MM.1S (cell line): ENCODE measurements around the gene SERPINB3.

Source experiments
- DNase-seq: peaks from one replicate; pipeline ENCODE4 v3.0.0-alpha.2; 2015
- H2AFZ ChIP-seq: fragments of 300-600 bp; sonication (generic); 2 replicates; pipeline ENCODE4 v1.6.0; 2016; ENCODE audit warnings: antibody characterized with exemption, low read length
- H3F3A ChIP-seq: fragments of 300-600 bp; sonication (generic); 2 replicates; pipeline ENCODE4 v1.6.1; 2016; ENCODE audit warnings: mild to moderate bottlenecking, antibody characterized with exemption, low read length, moderate library complexity, mixed read lengths; ENCODE audit not compliant: insufficient read depth
- H3K27ac ChIP-seq: fragments of 300-600 bp; sonication (generic); 2 replicates; pipeline ENCODE4 v1.5.1; 2016; ENCODE audit warnings: mild to moderate bottlenecking, low read length
- H3K27me3 ChIP-seq: fragments of 300-600 bp; sonication (generic); replicated peaks from 2 replicates; pipeline ENCODE4 v1.6.0; 2016; ENCODE audit warnings: low read length; ENCODE audit not compliant: insufficient read depth
- H3K36me3 ChIP-seq: fragments of 300-600 bp; sonication (generic); replicated peaks from 2 replicates; pipeline ENCODE4 v1.6.1; 2016; ENCODE audit warnings: mild to moderate bottlenecking, low read length, mixed read lengths; ENCODE audit not compliant: insufficient read depth
- H3K4me1 ChIP-seq: fragments of 300-600 bp; sonication (generic); 2 replicates; pipeline ENCODE4 v1.6.1; 2016; ENCODE audit warnings: low read length, mixed read lengths
- H3K4me2 ChIP-seq: fragments of 300-600 bp; sonication (generic); 2 replicates; pipeline ENCODE4 v1.6.0; 2016; ENCODE audit warnings: low read depth, low read length
- H3K4me3 ChIP-seq: fragments of 300-600 bp; sonication (generic); 2 replicates; pipeline ENCODE4 v1.5.1; 2016; ENCODE audit warnings: low read length, mixed read lengths
- H3K79me2 ChIP-seq: fragments of 300-600 bp; sonication (generic); 2 replicates; pipeline ENCODE4 v1.6.1; 2016; ENCODE audit warnings: mixed run types, low read length, mixed read lengths
- H3K9ac ChIP-seq: fragments of 300-600 bp; sonication (generic); 2 replicates; pipeline ENCODE4 v1.6.1; 2016; ENCODE audit warnings: low read length, mixed read lengths
- H3K9me2 ChIP-seq: fragments of 300-600 bp; sonication (generic); replicated peaks from 2 replicates; pipeline ENCODE4 v1.6.1; 2016; ENCODE audit warnings: mild to moderate bottlenecking, low read length, mixed read lengths; ENCODE audit not compliant: insufficient read depth
- H3K9me3 ChIP-seq: fragments of 300-600 bp; sonication (generic); replicated peaks from 2 replicates; pipeline ENCODE4 v1.6.1; 2016; ENCODE audit warnings: mild to moderate bottlenecking, low read length, mixed read lengths; ENCODE audit not compliant: insufficient read depth
- H4K20me1 ChIP-seq: fragments of 300-600 bp; sonication (generic); 2 replicates; pipeline ENCODE4 v1.6.1; 2016; ENCODE audit warnings: mild to moderate bottlenecking, low read length, moderate library complexity, mixed read lengths; ENCODE audit not compliant: insufficient read depth
- EZH2 ChIP-seq: fragments of 300-600 bp; sonication (generic); optimal IDR thresholded peaks from 2 replicates; pipeline ENCODE3; 2017; ENCODE audit warnings: low read depth, mild to moderate bottlenecking, antibody characterized with exemption, low read length, mixed read lengths
- EZH2phosphoT487 ChIP-seq: fragments of 300-600 bp; sonication (generic); IDR thresholded peaks from 2 replicates; pipeline ENCODE4 v1.6.1; 2018; ENCODE audit warnings: antibody characterized with exemption, low read length
- TF ChIP-seq, protein P1 (sequence below): fragments of 300-600 bp; sonication (generic); IDR thresholded peaks from 2 replicates; pipeline ENCODE4 v1.5.1; 2016; ENCODE audit warnings: antibody characterized with exemption, low read length, mixed read lengths

SERPINB3 gene

DNA sequence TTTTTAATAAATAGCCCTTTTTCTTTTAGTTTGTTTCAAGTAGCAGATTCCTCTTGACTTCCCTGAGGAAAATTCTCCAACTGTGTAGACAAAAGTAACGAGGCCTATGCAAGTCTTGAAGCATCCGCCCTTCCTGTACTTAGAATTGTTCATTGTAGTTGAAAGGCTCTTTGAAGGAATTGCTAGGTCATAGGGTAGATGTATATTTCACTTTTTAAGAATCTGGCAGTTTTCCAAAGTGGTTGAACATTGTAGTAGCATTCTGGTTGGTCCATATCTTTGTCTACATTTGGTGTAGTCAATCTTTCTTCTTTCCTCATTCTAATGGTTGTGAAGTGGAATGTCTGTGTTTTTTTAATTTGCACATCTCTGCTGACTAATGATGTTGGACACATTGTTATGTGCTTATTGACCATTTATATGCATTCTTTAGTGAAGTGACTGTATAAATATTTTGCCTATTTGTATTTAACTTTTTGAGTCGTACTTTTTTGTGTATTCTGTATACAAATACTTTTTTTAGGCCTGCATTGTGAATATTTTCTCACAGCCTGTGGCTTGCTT lies 35.5 kb upstream of the SERPINB3 start:
- Histone ChIP-seq H3K27ac (no peak overlapping the region), H3K27me3 (no peaks in the 10 kb centered on the region), H3K79me2 (no peaks in the 10 kb centered on the region), H3K9ac (no peak overlapping the region), H3K4me3 (no peak overlapping the region), H3K36me3 (no peaks in the 10 kb centered on the region), H3K4me2 (no peak overlapping the region), H2AFZ (no peak overlapping the region), H4K20me1 (no peaks in the 10 kb centered on the region), H3K9me2 (no peaks in the 10 kb centered on the region), H3K9me3 (no peaks in the 10 kb centered on the region), H3K4me1 (no peaks in the 10 kb centered on the region), H3F3A (no peaks in the 10 kb centered on the region)
- TF ChIP-seq, protein P1, sequence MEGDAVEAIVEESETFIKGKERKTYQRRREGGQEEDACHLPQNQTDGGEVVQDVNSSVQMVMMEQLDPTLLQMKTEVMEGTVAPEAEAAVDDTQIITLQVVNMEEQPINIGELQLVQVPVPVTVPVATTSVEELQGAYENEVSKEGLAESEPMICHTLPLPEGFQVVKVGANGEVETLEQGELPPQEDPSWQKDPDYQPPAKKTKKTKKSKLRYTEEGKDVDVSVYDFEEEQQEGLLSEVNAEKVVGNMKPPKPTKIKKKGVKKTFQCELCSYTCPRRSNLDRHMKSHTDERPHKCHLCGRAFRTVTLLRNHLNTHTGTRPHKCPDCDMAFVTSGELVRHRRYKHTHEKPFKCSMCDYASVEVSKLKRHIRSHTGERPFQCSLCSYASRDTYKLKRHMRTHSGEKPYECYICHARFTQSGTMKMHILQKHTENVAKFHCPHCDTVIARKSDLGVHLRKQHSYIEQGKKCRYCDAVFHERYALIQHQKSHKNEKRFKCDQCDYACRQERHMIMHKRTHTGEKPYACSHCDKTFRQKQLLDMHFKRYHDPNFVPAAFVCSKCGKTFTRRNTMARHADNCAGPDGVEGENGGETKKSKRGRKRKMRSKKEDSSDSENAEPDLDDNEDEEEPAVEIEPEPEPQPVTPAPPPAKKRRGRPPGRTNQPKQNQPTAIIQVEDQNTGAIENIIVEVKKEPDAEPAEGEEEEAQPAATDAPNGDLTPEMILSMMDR, result no peak
- TF ChIP-seq EZH2 (no peak), EZH2phosphoT487 (no peak)
- no peak for DNase-seq

GRCh38 chr18:63689064-63689463 lies 27.4 kb upstream of the SERPINB3 start:
- Histone ChIP-seq H3K4me3 (no peak overlapping the region), H3K36me3 (no peaks in the 10 kb centered on the region), H3K27me3 (no peaks in the 10 kb centered on the region), H3K9me3 (no peaks in the 10 kb centered on the region), H3K4me2 (no peak overlapping the region), H3K9ac (no peak overlapping the region), H4K20me1 (no peaks in the 10 kb centered on the region), H3F3A (no peaks in the 10 kb centered on the region), H2AFZ (no peak overlapping the region), H3K27ac (no peak overlapping the region), H3K9me2 (no peaks in the 10 kb centered on the region), H3K79me2 (no peaks in the 10 kb centered on the region), H3K4me1 (no peaks in the 10 kb centered on the region)
- no peak for DNase-seq
- TF ChIP-seq EZH2 (no peak), EZH2phosphoT487 (no peak)
- TF ChIP-seq, protein P1, result no peak

DNA sequence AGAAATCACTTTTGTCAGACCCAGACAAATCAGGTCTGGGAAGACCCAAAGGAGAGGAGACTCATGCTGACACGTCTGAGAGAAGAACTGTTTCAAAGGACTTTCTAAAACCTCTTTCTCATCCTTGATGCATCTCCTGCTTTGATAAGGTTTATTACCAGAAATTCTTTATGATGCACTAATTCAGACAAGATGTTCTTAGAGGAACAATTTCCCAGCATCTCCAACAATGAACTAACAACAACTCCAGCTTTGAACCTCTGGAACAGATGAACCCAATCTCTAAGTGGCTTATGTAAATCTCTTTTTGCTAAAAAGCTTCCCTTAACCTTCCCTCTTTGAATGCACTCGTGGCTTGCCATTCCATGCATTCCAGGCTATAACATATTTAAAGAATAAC lies 25.2 kb upstream of the SERPINB3 start:
- no peaks in the 10 kb centered on the region for H3K4me1 ChIP-seq
- H3K4me3 ChIP-seq, result no peak overlapping the region
- TF ChIP-seq, protein P1, result no peak
- no peak for TF ChIP-seq EZH2
- TF ChIP-seq EZH2phosphoT487, result no peak
- no peaks in the 10 kb centered on the region for H4K20me1 ChIP-seq
- H3K27ac ChIP-seq, result no peak overlapping the region
- H3K79me2 ChIP-seq, result no peaks in the 10 kb centered on the region
- no peak overlapping the region for H3K9ac ChIP-seq
- no peaks in the 10 kb centered on the region for H3K27me3 ChIP-seq
- no peak overlapping the region for H3K4me2 ChIP-seq
- H3K9me2 ChIP-seq, result no peaks in the 10 kb centered on the region
- no peaks in the 10 kb centered on the region for H3F3A ChIP-seq
- H3K36me3 ChIP-seq, result no peaks in the 10 kb centered on the region
- no peaks in the 10 kb centered on the region for H3K9me3 ChIP-seq
- no peak for DNase-seq
- no peak overlapping the region for H2AFZ ChIP-seq
